NB4 (cell line): Measurements from ENCODE around the gene QRICH1.

Experiments used
- POLR2A ChIP-seq: IDR thresholded peaks from 2 replicates; pipeline ENCODE4 v1.6.1; 2011; ENCODE audit warnings: mild to moderate bottlenecking; ENCODE audit not compliant: insufficient read length; ENCODE audit errors: extremely low read depth
- TF ChIP-seq, protein P1 (sequence below): IDR thresholded peaks from one replicate; pipeline ENCODE4 v1.5.1; 2012; ENCODE audit warnings: low read depth, low read length

DNA sequence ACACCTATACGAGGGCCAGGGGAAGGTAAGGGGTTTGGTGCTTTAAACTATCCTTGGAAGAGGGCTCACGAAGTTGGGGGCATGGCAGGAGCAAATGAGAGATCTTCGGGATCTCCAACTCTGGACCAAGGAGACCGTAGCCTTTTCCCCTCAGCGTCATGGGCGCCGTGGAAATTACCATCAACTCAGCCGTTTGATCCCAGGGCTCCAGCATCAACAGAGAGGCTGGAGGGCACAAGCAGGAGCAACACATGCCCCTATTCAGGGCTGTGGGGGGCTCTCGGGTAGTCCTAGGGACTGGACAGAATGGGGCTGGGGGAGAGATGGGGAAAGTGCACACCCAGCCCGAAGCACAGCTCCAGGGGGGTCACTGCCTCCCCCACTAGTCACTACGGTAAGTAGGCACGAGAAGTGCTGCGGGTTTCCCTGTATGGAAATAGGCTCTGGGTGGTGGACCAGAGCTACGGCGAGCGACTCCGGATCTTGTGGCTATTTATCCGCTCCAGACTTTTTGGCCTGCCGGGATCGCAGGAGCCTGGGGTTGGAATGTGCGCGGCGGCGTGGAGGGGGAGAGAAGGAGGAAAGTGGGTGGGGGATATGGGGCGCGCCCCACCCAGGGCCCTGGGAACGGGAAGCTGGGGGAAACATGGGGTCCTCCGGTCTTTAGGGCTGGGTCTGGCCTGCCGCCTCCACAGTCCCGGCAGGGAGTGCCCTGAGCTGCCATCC is 39.5 kb upstream of the QRICH1 start:
- TF ChIP-seq POLR2A: no peak
- TF ChIP-seq, protein P1, sequence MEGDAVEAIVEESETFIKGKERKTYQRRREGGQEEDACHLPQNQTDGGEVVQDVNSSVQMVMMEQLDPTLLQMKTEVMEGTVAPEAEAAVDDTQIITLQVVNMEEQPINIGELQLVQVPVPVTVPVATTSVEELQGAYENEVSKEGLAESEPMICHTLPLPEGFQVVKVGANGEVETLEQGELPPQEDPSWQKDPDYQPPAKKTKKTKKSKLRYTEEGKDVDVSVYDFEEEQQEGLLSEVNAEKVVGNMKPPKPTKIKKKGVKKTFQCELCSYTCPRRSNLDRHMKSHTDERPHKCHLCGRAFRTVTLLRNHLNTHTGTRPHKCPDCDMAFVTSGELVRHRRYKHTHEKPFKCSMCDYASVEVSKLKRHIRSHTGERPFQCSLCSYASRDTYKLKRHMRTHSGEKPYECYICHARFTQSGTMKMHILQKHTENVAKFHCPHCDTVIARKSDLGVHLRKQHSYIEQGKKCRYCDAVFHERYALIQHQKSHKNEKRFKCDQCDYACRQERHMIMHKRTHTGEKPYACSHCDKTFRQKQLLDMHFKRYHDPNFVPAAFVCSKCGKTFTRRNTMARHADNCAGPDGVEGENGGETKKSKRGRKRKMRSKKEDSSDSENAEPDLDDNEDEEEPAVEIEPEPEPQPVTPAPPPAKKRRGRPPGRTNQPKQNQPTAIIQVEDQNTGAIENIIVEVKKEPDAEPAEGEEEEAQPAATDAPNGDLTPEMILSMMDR: no peak
